ENCODE measurements around the gene CFL2. TPM values are rescaled to one million over a fixed set of nuclear protein-coding genes. Genes with fewer than 3 reads are reported as not detected.

CFL2 gene
- total RNA-seq, 2 experiments from 2014 or later: 7.6 to 8.8 TPM

DNA sequence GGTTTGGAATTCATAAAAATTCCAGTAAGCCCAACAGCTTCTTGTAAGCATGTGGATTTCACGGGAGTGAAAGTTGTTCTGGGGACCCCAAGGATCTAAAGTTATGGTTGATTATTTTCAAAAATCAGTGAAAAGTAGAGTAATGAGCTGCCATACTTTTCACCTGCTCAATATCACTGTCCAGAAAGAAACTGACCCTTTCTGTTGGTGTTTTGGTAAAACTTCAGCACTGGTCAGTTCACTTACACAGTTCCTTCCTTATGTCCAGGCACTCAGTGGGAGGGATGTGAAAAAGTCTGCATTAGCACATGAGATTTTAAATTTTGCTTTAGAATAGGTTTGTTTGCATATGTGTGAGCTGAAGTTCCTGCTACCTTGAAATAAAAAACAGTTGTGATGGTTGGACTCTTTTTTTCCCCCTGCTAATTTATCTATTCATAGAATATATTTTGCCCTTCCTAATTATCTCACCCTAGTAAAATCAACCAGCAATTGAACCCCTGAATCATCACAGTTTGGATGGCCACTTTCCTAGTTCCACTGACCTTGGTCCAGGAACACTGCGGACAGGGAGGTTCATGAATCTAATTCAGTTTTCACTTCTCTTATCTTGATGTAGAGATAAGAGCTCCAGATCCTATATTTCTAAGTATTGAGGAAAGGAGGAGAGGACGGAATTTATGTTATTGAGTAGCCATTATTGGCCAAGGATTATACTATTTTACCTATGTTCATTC lies 25.8 kb downstream of the CFL2 start:
- H3K4me3 Mint-ChIP-seq: no peak overlapping the region
- H3K9me3 Mint-ChIP-seq: no peaks in the 10 kb centered on the region
- CTCF ChIA-PET: interaction anchor here (1.3 kb wide), 1 partner anchor 34 kb away, joined by 4 read pairs; no protein-coding TSS in a partner anchor
- intact Hi-C loops (cut with micrococcal nuclease): no loop called here
- H3K4me1 Mint-ChIP-seq (ENCODE audit: low read depth): peaks cover 11% of the 10 kb centered on the region
- no peak for DNase-seq
- H3K27me3 Mint-ChIP-seq: no peaks in the 10 kb centered on the region
- POLR2A ChIA-PET: no interaction called here
- H3K36me3 Mint-ChIP-seq: no peaks in the 10 kb centered on the region
- no peak overlapping the region for H3K27ac Mint-ChIP-seq

DNA sequence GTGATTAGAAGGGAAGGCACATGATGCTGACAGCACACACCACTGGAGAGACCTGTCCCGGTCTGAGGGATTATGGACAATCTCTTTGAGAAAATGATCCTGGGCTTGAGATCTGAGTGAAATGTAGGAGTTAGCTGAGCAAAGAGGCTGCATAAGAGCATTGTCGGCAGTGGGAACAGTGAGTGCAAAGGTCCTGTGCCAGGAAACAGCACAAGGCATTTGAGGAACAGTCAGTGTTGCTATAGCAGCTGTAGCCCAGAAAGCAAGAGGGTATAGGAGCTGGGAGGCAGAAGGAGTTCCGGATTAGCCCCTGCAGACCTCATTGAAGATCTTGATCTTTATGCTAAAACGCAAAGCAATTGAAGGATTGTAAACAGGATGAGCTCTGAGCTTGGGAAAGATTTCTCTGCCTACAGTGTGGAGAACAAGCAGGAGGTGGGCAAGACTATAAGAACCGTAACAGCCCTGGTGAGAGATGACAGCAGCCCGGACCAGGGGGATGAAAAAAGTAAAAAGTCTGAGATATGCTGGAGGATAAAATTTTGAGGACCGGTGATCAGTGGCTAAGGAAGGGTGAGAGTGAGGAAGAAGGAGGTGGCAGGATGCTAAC lies 28.5 kb downstream of the CFL2 start:
- intact Hi-C loops (cut with micrococcal nuclease): no loop called here
- peaks cover 1% of the 10 kb centered on the region for H3K27me3 Mint-ChIP-seq
- H3K9me3 Mint-ChIP-seq: no peaks in the 10 kb centered on the region
- ChIA-PET CTCF (interaction anchor here (0.9 to 1.1 kb wide), 2 partner anchors 13 to 14 kb away, joined by 3 read pairs; no protein-coding TSS in a partner anchor), POLR2A (no interaction called here)
- H3K4me3 Mint-ChIP-seq: no peak overlapping the region
- no peak for DNase-seq
- H3K27ac Mint-ChIP-seq: no peak overlapping the region
- peaks cover 11% of the 10 kb centered on the region for H3K4me1 Mint-ChIP-seq (ENCODE audit: low read depth)
- H3K36me3 Mint-ChIP-seq: no peaks in the 10 kb centered on the region

DNA sequence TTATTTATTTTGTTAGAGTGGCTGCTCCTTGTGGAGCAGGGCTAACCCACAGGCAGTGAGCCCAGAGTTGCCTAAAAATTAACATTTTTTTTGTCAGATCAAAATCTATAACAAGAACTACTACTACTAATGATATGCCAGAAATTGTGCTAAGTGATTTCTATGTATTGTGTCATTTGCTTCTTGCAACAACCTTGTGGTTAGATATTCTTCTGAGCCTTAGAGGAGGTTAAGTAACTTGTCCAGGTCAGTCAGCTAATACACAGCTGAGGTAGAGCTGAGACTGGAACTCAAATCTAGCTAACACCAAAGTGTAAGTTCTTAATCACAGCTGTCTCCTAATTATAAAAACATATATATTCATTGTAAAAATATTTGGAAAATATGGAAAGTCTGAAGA lies 29.8 kb downstream of the CFL2 start:
- Mint-ChIP-seq H3K27ac (no peak overlapping the region), H3K9me3 (no peaks in the 10 kb centered on the region), H3K4me3 (no peak overlapping the region), H3K27me3 (peaks cover 1% of the 10 kb centered on the region), H3K4me1 (ENCODE audit: low read depth) (peaks cover 11% of the 10 kb centered on the region), H3K36me3 (no peaks in the 10 kb centered on the region)
- CTCF ChIA-PET: no interaction called here
- POLR2A ChIA-PET: no interaction called here
- intact Hi-C loops (cut with micrococcal nuclease): no loop called here
- DNase-seq: no peak

DNA sequence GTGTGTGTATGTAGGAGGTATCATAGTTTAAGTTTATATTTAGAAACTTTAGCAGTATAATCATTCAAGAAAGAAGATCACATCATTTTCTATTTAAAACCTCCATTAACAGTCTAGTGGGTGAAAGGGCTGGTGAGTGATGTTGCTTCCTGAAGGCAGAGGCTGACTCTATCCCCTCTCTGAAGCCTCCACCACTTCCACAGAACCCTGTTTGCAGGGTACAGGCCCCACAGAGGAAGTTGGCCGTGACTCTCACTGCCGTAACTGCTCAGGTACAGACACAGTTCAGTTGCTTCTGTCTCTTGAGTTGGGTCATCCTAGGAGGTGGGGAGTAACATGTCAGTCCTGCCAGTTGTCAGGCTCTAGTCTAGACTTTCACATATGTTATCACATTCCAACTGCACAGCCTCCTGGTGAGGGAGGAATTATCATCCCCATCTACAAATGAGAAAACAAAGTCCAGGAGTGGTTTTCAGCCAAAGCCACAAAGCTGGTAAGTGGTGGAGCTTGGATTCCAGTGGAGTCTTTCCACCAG lies 31.5 kb downstream of the CFL2 start:
- no peaks in the 10 kb centered on the region for H3K9me3 Mint-ChIP-seq
- H3K36me3 Mint-ChIP-seq: no peaks in the 10 kb centered on the region
- H3K4me3 Mint-ChIP-seq: no peak overlapping the region
- no peak overlapping the region for H3K27ac Mint-ChIP-seq
- peaks cover 1% of the 10 kb centered on the region for H3K27me3 Mint-ChIP-seq
- CTCF ChIA-PET: interaction anchor here (0.8 to 1.6 kb wide), 2 partner anchors 10 to 40 kb away, joined by 4 read pairs; no protein-coding TSS in a partner anchor
- POLR2A ChIA-PET: no interaction called here
- intact Hi-C loops (cut with micrococcal nuclease): no loop called here
- DNase-seq: peak; percentile 59
- H3K4me1 Mint-ChIP-seq (ENCODE audit: low read depth): peaks cover 14% of the 10 kb centered on the region

DNA sequence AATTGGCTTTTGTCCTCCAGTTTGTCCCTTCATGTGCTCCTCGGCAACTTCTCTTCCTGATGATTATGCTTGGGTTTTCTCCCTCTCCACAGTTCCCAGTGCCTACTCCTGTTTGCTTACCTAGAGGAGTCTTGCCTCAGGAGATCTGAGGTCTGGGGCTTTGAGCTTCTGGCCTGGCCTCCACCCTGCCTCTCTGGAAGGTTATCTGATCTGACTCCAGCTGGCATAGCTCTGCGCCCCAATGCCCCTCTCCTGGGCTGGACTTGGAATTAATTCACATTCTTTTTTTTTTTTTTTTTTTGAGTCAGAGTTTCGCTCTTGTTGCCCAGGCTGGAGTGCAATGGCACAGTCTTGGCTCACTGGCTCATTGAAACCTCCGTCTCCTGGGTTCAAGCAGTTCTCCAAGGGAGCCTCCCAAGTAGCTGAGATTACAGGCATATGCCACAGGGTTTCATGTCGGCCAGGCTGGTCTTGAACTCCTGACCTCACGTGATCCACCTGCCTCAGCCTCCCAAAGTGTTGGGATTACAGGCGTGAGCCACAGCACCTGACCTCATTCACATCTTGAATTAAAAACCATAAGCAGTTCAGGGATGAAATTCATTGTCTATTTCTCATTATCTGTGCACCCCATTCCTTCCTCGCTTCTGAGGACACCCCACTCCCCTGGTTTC lies 33.5 kb downstream of the CFL2 start:
- ChIA-PET POLR2A (interaction anchor here (0.6 kb wide), 1 partner anchor 15 kb away, joined by 4 read pairs; no protein-coding TSS in a partner anchor), CTCF (interaction anchor here (1.2 kb wide), 2 partner anchors 8 to 42 kb away, joined by 3 read pairs; no protein-coding TSS in a partner anchor)
- H3K27me3 Mint-ChIP-seq: peaks cover 1% of the 10 kb centered on the region
- H3K4me3 Mint-ChIP-seq: no peak overlapping the region
- no peak overlapping the region for H3K27ac Mint-ChIP-seq
- H3K36me3 Mint-ChIP-seq: no peaks in the 10 kb centered on the region
- H3K9me3 Mint-ChIP-seq: no peaks in the 10 kb centered on the region
- intact Hi-C loops (cut with micrococcal nuclease): no loop called here
- DNase-seq: no peak
- peaks cover 14% of the 10 kb centered on the region for H3K4me1 Mint-ChIP-seq (ENCODE audit: low read depth)

DNA sequence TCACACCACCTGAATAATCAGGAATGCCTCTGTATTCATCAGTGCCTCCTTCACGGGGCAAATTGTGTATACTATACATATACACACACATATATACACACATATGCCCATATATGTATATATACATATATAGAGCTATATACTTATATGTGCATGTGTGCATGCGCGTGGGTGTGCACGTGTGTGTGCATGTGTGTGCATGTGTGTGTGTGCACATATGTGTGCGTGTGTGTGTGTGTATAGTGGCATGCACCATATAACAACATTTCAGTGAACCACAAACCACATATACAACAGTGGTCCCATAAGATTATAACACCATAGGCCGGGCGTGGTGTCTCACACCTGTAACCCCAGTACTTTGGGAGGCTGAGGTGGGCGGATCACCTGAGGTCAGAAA lies 35.7 kb downstream of the CFL2 start:
- Mint-ChIP-seq H3K4me3 (no peak overlapping the region), H3K27ac (no peak overlapping the region), H3K4me1 (ENCODE audit: low read depth) (peaks cover 14% of the 10 kb centered on the region), H3K27me3 (peaks cover 1% of the 10 kb centered on the region), H3K36me3 (no peaks in the 10 kb centered on the region), H3K9me3 (no peaks in the 10 kb centered on the region)
- no peak for DNase-seq
- ChIA-PET CTCF (interaction anchor here (1.4 kb wide), 1 partner anchor 8 kb away, joined by 3 read pairs; no protein-coding TSS in a partner anchor), POLR2A (no interaction called here)
- intact Hi-C loops (cut with micrococcal nuclease): no loop called here

DNA sequence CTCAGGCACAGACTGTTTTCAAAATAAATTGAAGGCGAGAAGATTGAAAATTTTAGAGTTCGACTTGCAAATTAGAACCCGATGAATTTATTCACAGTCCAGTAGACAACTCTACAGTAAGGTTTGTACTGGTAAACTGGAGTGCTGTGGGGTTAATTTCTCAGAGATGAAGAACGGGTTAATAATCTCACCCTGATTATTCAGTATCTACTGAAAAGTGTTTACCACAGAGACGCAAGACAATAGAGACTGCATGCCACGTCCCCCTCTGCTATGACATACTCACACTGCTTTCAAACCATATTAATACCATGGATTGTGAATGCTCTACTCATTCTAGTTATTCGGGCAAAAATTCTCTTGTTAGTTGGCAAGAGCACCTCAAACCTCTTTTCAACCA lies 36.1 kb downstream of the CFL2 start:
- no peaks in the 10 kb centered on the region for H3K36me3 Mint-ChIP-seq
- CTCF ChIA-PET: no interaction called here
- POLR2A ChIA-PET: no interaction called here
- H3K4me3 Mint-ChIP-seq: no peak overlapping the region
- H3K9me3 Mint-ChIP-seq: no peaks in the 10 kb centered on the region
- DNase-seq: no peak
- H3K27ac Mint-ChIP-seq: no peak overlapping the region
- H3K4me1 Mint-ChIP-seq (ENCODE audit: low read depth): peaks cover 11% of the 10 kb centered on the region
- intact Hi-C loops (cut with micrococcal nuclease): no loop called here
- H3K27me3 Mint-ChIP-seq: no peaks in the 10 kb centered on the region

DNA sequence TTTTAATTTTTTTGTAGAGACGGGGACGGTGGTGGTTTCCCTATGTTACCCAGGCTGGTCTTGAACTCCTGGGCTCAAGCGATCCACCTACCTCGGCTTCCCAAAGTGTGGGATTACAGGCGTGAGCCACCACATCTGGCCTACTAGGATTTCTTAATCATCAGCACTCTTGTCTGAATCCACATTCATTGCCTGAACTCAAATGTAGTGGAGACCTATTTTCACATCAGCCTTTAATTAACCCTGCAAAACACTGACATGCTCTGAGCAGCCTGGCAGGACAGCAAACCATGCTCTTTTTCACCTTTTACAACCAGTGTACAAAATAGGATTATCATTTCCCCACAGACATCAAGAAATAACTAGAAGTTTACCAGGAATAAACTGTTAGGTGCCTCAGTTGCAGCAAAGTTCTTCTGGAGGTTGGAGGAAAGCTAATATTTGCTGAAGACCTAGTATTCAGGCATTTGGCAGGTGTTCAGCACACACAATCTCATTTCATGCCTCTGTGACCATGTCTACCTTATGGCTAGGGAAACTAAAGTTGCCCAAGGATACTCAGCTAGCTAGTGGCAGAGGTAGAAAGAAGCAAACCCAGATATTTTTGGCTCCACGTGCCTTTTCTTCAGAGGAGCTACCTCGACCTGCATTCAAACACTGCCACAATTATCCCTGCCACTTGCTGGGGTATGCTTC lies 37.7 kb downstream of the CFL2 start:
- no peaks in the 10 kb centered on the region for H3K9me3 Mint-ChIP-seq
- ChIA-PET POLR2A (no interaction called here), CTCF (interaction anchor here (0.9 kb wide), 1 partner anchor 42 kb away, joined by 3 read pairs; no protein-coding TSS in a partner anchor)
- H3K36me3 Mint-ChIP-seq: no peaks in the 10 kb centered on the region
- no peak for DNase-seq
- intact Hi-C loops (cut with micrococcal nuclease): no loop called here
- H3K4me1 Mint-ChIP-seq (ENCODE audit: low read depth): peaks cover 3% of the 10 kb centered on the region
- H3K27me3 Mint-ChIP-seq: no peaks in the 10 kb centered on the region
- H3K4me3 Mint-ChIP-seq: no peak overlapping the region
- no peak overlapping the region for H3K27ac Mint-ChIP-seq

DNA sequence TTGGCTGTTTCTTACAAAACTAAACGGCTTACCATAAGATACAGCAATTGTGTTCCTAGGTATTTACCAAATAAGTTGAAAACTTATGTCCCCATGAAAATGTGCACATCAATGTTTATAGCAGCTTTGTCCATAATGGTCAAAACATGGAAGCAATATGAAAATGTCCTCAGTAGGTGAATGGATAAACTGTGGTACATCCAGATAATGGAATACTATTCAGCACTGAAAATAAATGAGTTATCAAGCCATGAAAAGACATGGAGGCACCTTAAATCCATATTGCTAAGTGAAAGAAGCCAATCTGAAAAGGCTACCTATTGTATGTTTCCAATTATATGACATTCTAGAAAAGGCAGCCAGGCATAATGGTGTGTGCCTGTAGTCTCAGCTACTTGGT lies 40.7 kb downstream of the CFL2 start:
- DNase-seq: no peak
- CTCF ChIA-PET: interaction anchor here (0.7 to 7.1 kb wide), 10 partner anchors 10 to 361 kb away, joined by 3 to 130 read pairs (median 4); no protein-coding TSS in a partner anchor
- intact Hi-C loops (cut with micrococcal nuclease): loop anchor here (2.0 kb wide), 1 partner anchor 41 kb away; the partner anchor contains the start of gene CFL2
- POLR2A ChIA-PET: no interaction called here
- Mint-ChIP-seq H3K27me3 (no peaks in the 10 kb centered on the region), H3K4me1 (ENCODE audit: low read depth) (peaks cover 3% of the 10 kb centered on the region), H3K9me3 (no peaks in the 10 kb centered on the region), H3K27ac (no peak overlapping the region), H3K36me3 (no peaks in the 10 kb centered on the region), H3K4me3 (no peak overlapping the region)

DNA sequence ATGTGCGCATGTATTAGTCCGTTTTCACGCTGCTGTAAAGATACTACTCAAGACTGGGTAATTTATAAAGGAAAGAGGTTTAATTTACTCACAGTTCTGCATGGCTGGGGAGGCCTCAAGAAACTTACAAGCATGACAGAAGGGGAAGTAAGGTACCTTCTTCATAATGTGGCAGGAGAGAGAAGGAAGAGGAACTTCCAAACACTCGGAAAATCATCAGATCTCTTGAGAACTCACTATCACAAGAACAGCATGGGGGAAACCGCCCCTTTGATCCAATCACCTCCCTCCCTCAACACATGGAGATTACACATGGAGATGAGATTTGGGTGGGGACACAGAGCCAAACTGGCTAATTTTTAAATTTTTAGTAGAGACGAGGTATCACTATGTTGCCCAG lies 42.7 kb downstream of the CFL2 start:
- H3K36me3 Mint-ChIP-seq: no peaks in the 10 kb centered on the region
- no peak overlapping the region for H3K4me3 Mint-ChIP-seq
- no peak for DNase-seq
- H3K27ac Mint-ChIP-seq: no peak overlapping the region
- ChIA-PET CTCF (interaction anchor here (0.7 to 7.1 kb wide), 6 partner anchors 8 to 52 kb away, joined by 3 to 130 read pairs (median 8); partner anchors contain the start of gene CFL2), POLR2A (no interaction called here)
- H3K4me1 Mint-ChIP-seq (ENCODE audit: low read depth): peaks cover 3% of the 10 kb centered on the region
- intact Hi-C loops (cut with micrococcal nuclease): loop anchor here (1.0 to 2.0 kb wide), 3 partner anchors 43 to 742 kb away; partner anchors contain the start of gene CFL2
- H3K9me3 Mint-ChIP-seq: no peaks in the 10 kb centered on the region
- H3K27me3 Mint-ChIP-seq: no peaks in the 10 kb centered on the region

DNA sequence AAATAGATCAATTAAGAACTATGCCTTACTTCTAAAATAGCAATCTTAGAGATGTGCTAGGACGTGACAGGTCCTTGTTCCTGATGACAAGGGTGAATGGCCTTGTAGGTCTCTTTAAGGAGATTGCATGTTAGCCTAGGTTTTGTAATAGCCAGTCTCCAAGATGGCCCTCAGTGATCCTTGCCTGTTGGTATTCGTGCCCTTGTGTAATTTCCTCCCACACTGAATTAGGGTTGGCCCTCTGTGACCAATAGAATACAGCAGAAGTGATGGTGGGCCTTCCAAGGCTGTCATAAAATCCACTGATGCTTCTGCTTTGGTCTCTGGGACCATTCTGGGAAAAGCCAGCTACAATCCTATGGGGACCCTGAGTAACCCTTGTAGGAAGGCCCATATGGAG lies 46.3 kb downstream of the CFL2 start:
- H3K36me3 Mint-ChIP-seq: no peaks in the 10 kb centered on the region
- intact Hi-C loops (cut with micrococcal nuclease): no loop called here
- no peak overlapping the region for H3K4me3 Mint-ChIP-seq
- POLR2A ChIA-PET: no interaction called here
- CTCF ChIA-PET: no interaction called here
- H3K4me1 Mint-ChIP-seq (ENCODE audit: low read depth): peaks cover 15% of the 10 kb centered on the region
- no peaks in the 10 kb centered on the region for H3K27me3 Mint-ChIP-seq
- H3K27ac Mint-ChIP-seq: no peak overlapping the region
- no peak for DNase-seq
- no peaks in the 10 kb centered on the region for H3K9me3 Mint-ChIP-seq

Measured in activated CD4-positive, alpha-beta memory T cell treated with anti-CD3 and anti-CD28 coated beads for 36 hours (primary cell).